Loucy (cell line): ENCODE measurements around the gene TRPV2.

Experiments used
- H2AFZ ChIP-seq: fragments of 200-600 bp; sonication (generic); 2 replicates; pipeline ENCODE4 v1.6.0; 2016; ENCODE audit warnings: antibody characterized with exemption, mild to moderate bottlenecking, low read length, moderate library complexity
- H3F3A ChIP-seq: fragments of 200-600 bp; 2 replicates; pipeline ENCODE4 v1.6.0; 2016; ENCODE audit warnings: antibody characterized with exemption, low read depth, mild to moderate bottlenecking
- H3K27me3 ChIP-seq: fragments of 200-600 bp; sonication (generic); 2 replicates; pipeline ENCODE4 v1.6.1; 2014; ENCODE audit warnings: low read length, mild to moderate bottlenecking; ENCODE audit not compliant: insufficient read depth, poor library complexity, severe bottlenecking
- H3K36me3 ChIP-seq: fragments of 200-600 bp; sonication (generic); 2 replicates; pipeline ENCODE4 v1.6.1; 2016; ENCODE audit warnings: low read length; ENCODE audit not compliant: insufficient read depth
- H3K4me1 ChIP-seq: fragments of 200-600 bp; sonication (generic); 2 replicates; pipeline ENCODE4 v1.5.1; 2014; ENCODE audit warnings: low read length, mild to moderate bottlenecking; ENCODE audit not compliant: insufficient read depth, poor library complexity, severe bottlenecking
- H3K4me2 ChIP-seq: fragments of 200-600 bp; sonication (generic); 2 replicates; pipeline ENCODE4 v1.6.0; 2014; ENCODE audit warnings: antibody characterized with exemption, low read length, low read depth, mild to moderate bottlenecking; ENCODE audit not compliant: poor library complexity, severe bottlenecking
- H3K4me3 ChIP-seq: fragments of 200-600 bp; sonication (generic); 2 replicates; pipeline ENCODE4 v1.5.1; 2014; ENCODE audit warnings: low read length, mild to moderate bottlenecking, mixed read lengths; ENCODE audit not compliant: poor library complexity, severe bottlenecking
- H3K79me2 ChIP-seq: fragments of 200-600 bp; sonication (generic); 2 replicates; pipeline ENCODE4 v1.6.1; 2014; ENCODE audit warnings: low read length; ENCODE audit not compliant: insufficient read depth
- H3K9ac ChIP-seq: fragments of 200-600 bp; sonication (generic); 2 replicates; pipeline ENCODE4 v1.6.0; 2014; ENCODE audit warnings: mild to moderate bottlenecking, low read depth, low read length, moderate library complexity; ENCODE audit not compliant: poor library complexity, severe bottlenecking
- H3K9me2 ChIP-seq: fragments of 200-600 bp; sonication (generic); replicated peaks from 2 replicates; pipeline ENCODE4 v1.6.1; 2016; ENCODE audit warnings: low read depth, low read length, mixed read lengths
- H3K9me3 ChIP-seq: fragments of 200-600 bp; sonication (generic); 2 replicates; pipeline ENCODE4 v1.6.1; 2014; ENCODE audit warnings: mild to moderate bottlenecking, antibody characterized with exemption, low read length, low read depth; ENCODE audit not compliant: insufficient read depth
- H4K20me1 ChIP-seq: fragments of 200-600 bp; sonication (generic); 2 replicates; pipeline ENCODE4 v1.6.0; 2014; ENCODE audit warnings: antibody characterized with exemption, low read length, mild to moderate bottlenecking; ENCODE audit not compliant: insufficient read depth, poor library complexity, severe bottlenecking
- EZH2phosphoT487 ChIP-seq: fragments of 200-600 bp; IDR thresholded peaks from 2 replicates; pipeline ENCODE4 v1.6.1; 2018; ENCODE audit warnings: antibody characterized with exemption, mild to moderate bottlenecking, moderate library complexity, borderline replicate concordance
- TF ChIP-seq, protein P1 (sequence below): fragments of 200-600 bp; sonication (generic); conservative IDR thresholded peaks from 2 replicates; pipeline ENCODE4 v1.5.1; 2014; ENCODE audit warnings: mild to moderate bottlenecking, antibody characterized with exemption, low read length

The TRPV2 gene

DNA sequence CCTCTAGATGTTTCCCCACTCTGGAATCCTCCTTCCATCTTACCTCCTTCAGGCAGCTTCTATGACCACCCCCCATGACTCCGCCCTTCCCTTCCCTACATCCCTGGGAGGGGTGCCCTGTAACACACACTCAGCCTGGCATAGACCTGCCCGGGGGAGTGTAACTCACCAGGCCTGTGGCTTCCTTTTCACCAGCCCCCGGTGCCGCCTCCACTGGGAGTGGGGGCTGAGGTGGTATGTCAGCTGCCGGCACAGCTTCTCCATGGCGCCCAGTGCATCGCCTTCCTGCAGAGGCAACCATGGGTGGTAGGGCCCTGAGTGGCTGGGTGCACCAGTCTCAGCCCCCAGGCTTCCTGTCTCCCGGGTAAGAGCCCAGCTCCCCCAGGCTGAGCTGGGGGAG lies 32.3 kb downstream of the TRPV2 start:
- no peak overlapping the region for H3K9ac ChIP-seq
- no peak overlapping the region for H3K4me2 ChIP-seq
- H3K9me2 ChIP-seq = no peaks in the 10 kb centered on the region
- TF ChIP-seq, protein P1, sequence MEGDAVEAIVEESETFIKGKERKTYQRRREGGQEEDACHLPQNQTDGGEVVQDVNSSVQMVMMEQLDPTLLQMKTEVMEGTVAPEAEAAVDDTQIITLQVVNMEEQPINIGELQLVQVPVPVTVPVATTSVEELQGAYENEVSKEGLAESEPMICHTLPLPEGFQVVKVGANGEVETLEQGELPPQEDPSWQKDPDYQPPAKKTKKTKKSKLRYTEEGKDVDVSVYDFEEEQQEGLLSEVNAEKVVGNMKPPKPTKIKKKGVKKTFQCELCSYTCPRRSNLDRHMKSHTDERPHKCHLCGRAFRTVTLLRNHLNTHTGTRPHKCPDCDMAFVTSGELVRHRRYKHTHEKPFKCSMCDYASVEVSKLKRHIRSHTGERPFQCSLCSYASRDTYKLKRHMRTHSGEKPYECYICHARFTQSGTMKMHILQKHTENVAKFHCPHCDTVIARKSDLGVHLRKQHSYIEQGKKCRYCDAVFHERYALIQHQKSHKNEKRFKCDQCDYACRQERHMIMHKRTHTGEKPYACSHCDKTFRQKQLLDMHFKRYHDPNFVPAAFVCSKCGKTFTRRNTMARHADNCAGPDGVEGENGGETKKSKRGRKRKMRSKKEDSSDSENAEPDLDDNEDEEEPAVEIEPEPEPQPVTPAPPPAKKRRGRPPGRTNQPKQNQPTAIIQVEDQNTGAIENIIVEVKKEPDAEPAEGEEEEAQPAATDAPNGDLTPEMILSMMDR = no peak
- no peak for TF ChIP-seq EZH2phosphoT487
- no peak overlapping the region for H3K4me3 ChIP-seq
- H3F3A ChIP-seq = no peaks in the 10 kb centered on the region
- H3K79me2 ChIP-seq = peaks cover 41% of the 10 kb centered on the region
- H3K27me3 ChIP-seq = no peaks in the 10 kb centered on the region
- peaks cover 48% of the 10 kb centered on the region; the same call in 1 of the 2 replicates for H3K36me3 ChIP-seq
- H3K9me3 ChIP-seq = no peaks in the 10 kb centered on the region
- H2AFZ ChIP-seq = no peak overlapping the region
- peaks cover 32% of the 10 kb centered on the region for H4K20me1 ChIP-seq
- peaks cover 5% of the 10 kb centered on the region for H3K4me1 ChIP-seq

DNA sequence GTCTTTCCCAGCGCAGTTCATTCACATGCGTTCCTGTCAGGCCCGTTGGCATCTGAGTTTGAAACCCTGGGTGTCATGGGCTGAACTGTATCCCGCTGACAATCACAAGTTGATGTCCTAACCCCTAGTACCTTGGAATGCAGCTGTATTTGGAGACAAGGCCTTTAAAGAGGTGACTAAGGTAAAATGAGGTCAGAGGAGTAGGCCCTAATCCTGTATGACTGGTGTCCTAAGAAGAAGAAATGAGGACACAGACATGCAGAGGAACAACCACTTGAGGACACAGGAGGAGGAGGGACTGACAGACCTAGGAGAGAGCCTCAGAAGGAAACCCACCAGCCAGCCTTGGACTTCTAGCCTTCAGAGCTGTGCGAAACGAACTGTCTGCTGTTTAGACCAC lies 33.1 kb downstream of the TRPV2 start:
- no peaks in the 10 kb centered on the region for H3K9me3 ChIP-seq
- no peaks in the 10 kb centered on the region for H3K9me2 ChIP-seq
- H3K27me3 ChIP-seq = no peaks in the 10 kb centered on the region
- peaks cover 5% of the 10 kb centered on the region for H3K4me1 ChIP-seq
- no peak overlapping the region for H3K4me2 ChIP-seq
- no peak for TF ChIP-seq EZH2phosphoT487
- TF ChIP-seq, protein P1 = no peak
- H2AFZ ChIP-seq = no peak overlapping the region
- H3K9ac ChIP-seq = no peak overlapping the region
- peaks cover 24% of the 10 kb centered on the region for H4K20me1 ChIP-seq
- H3K36me3 ChIP-seq = peaks cover 40% of the 10 kb centered on the region; the same call in 1 of the 2 replicates
- H3F3A ChIP-seq = no peaks in the 10 kb centered on the region
- H3K79me2 ChIP-seq = peaks cover 32% of the 10 kb centered on the region; the same call in 1 of the 2 replicates
- H3K4me3 ChIP-seq = no peak overlapping the region

DNA sequence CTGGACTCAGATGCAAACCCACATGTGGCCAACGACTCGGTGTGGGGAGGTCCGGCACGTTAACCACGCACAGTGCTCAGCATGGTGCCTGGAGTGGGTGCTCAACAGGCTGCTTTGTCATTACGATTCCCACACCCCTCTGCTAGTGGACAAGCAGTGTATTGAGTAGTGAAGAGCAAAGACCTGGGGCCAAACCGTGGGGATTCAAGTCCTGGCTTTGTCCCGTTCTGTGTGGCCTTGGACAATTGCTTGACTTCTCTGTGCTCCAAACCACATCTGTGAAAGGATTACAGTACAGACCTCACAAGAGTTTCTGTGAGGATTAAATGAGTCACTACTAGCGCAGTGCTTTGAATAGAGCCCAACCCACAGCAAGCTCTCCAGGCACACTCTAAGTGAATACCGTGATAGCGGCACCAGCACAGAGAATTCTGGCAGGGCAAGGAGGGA lies 33.8 kb downstream of the TRPV2 start:
- H3K4me2 ChIP-seq = no peak overlapping the region
- peaks cover 21% of the 10 kb centered on the region for H4K20me1 ChIP-seq
- peaks cover 33% of the 10 kb centered on the region; the same call in 1 of the 2 replicates for H3K36me3 ChIP-seq
- no peaks in the 10 kb centered on the region for H3K9me3 ChIP-seq
- H3K4me1 ChIP-seq = peaks cover 5% of the 10 kb centered on the region
- H3K9me2 ChIP-seq = no peaks in the 10 kb centered on the region
- no peak for TF ChIP-seq EZH2phosphoT487
- TF ChIP-seq, protein P1 = no peak
- H3K4me3 ChIP-seq = no peak overlapping the region
- H3F3A ChIP-seq = no peaks in the 10 kb centered on the region
- no peak overlapping the region for H2AFZ ChIP-seq
- peaks cover 26% of the 10 kb centered on the region; the same call in 1 of the 2 replicates for H3K79me2 ChIP-seq
- no peak overlapping the region for H3K9ac ChIP-seq
- H3K27me3 ChIP-seq = no peaks in the 10 kb centered on the region
